ENCODE measurements around the gene NOP10.

DNA sequence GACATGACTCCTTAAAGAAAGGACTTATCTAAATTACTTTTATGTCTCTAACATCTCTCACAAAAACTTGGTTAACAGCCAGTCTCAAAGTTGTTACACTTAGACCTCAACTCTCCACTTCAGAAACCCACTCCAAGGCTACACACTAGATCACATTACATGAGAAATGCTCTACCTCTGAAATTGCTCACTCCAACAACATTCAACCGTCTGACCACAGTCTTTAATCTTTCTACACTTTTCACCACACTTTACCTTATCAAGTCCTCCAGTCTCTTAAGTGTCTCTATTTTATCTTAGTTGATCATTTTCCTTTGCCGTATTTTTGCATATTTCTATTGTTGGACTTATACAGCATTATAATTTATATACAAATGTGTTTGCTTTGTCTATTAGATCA, 11.1 kb downstream of the NOP10 start:
- TF ChIP-seq, protein P1, sequence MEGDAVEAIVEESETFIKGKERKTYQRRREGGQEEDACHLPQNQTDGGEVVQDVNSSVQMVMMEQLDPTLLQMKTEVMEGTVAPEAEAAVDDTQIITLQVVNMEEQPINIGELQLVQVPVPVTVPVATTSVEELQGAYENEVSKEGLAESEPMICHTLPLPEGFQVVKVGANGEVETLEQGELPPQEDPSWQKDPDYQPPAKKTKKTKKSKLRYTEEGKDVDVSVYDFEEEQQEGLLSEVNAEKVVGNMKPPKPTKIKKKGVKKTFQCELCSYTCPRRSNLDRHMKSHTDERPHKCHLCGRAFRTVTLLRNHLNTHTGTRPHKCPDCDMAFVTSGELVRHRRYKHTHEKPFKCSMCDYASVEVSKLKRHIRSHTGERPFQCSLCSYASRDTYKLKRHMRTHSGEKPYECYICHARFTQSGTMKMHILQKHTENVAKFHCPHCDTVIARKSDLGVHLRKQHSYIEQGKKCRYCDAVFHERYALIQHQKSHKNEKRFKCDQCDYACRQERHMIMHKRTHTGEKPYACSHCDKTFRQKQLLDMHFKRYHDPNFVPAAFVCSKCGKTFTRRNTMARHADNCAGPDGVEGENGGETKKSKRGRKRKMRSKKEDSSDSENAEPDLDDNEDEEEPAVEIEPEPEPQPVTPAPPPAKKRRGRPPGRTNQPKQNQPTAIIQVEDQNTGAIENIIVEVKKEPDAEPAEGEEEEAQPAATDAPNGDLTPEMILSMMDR (IDR thresholded peaks at IDR 0.05; ENCODE audit: low read length): no peak
- no peak for TF ChIP-seq EZH2 (IDR thresholded peaks at IDR 0.05; ENCODE audit: borderline replicate concordance, low read length)
